ENCODE measurements around the gene MEX3C.

- TF ChIP-seq CTCF (conservative IDR thresholded peaks at IDR 0.05; ENCODE audit: low read depth in 2 of 2), result no peak
- no peak for TF ChIP-seq REST (IDR thresholded peaks at IDR 0.05; ENCODE audit: unreplicated experiment)
- no peak for TF ChIP-seq POLR2AphosphoS5 (IDR thresholded peaks at IDR 0.05; ENCODE audit: low read depth)
- no peak for TF ChIP-seq EZH2 (IDR thresholded peaks at IDR 0.05; ENCODE audit: low read depth, unreplicated experiment)
- TF ChIP-seq EZH2phosphoT487 (IDR thresholded peaks at IDR 0.05; ENCODE audit: unreplicated experiment), result no peak
- TF ChIP-seq JUNB (IDR thresholded peaks at IDR 0.05; ENCODE audit: unreplicated experiment), result no peak
- no peak for TF ChIP-seq NANOG (IDR thresholded peaks at IDR 0.05; ENCODE audit: borderline replicate concordance)
- TF ChIP-seq ETS1 (IDR thresholded peaks at IDR 0.05), result no peak
- no peak for TF ChIP-seq CREB1 (CRISPR knock-in tag; IDR thresholded peaks at IDR 0.05; ENCODE audit: low read depth)
Measured at GRCh38 chr18:51235009-51235789, 37.7 kb upstream of the MEX3C start.
